Tibial artery (tissue), 4 donors: ENCODE data around the gene CMYA5.

Experiments used
- DNase-seq, 2 donors: peaks; one replicate each; pipeline ENCODE4 v3.0.0-alpha.2; 2019
- H3K27ac ChIP-seq, 2 donors: fragments of 200-600 bp; sonication (generic) in 1 of 2; 1 replicate in 1 of 2; 2 replicates in 1 of 2; pipeline ENCODE4 v1.5.1; 2018 to 2019; ENCODE audit warnings: mild to moderate bottlenecking in 1 of 2
- H3K27me3 ChIP-seq, 2 donors: fragments of 200-600 bp; sonication (generic) in 1 of 2; one replicate each; pipeline versions ENCODE4 v1.5.1 to v1.6.0; 2016 to 2019
- H3K36me3 ChIP-seq, 3 donors: fragments of 200-600 bp; sonication (generic) in 2 of 3; one replicate each; pipeline ENCODE4 v1.5.1; 2016 to 2019; ENCODE audit warnings: mild to moderate bottlenecking in 2 of 3
- H3K4me1 ChIP-seq, 4 donors: fragments of 200-600 bp; sonication (generic) in 2 of 4; 1 replicate in 3 of 4; 2 replicates in 1 of 4; pipeline ENCODE4 v1.5.1; 2016 to 2019
- H3K4me3 ChIP-seq, 2 donors: fragments of 200-600 bp; sonication (generic) in 1 of 2; 1 replicate in 1 of 2; 2 replicates in 1 of 2; pipeline ENCODE4 v1.5.1; 2018 to 2019; ENCODE audit warnings: mild to moderate bottlenecking in 2 of 2
- H3K9me3 ChIP-seq, 3 donors: fragments of 200-600 bp; sonication (generic) in 1 of 3; one replicate each; pipeline ENCODE4 v1.5.1; 2016 to 2019
- intact Hi-C: fragments of 100-400 bp; cut with DNase I; formaldehyde crosslinking; loops from one replicate; pipeline ENCODE4 v1.15.0; 2023; ENCODE audit warnings: low total_unique reads
- TF ChIP-seq, protein P1 (sequence below), 2 experiments: fragments of 200-600 bp in 1 of 2; fragments of 450-650 bp in 1 of 2; IDR thresholded peaks; one replicate each; pipeline ENCODE4 v1.5.1; 2017 to 2019; ENCODE audit warnings: antibody characterized with exemption in 2 of 2, mild to moderate bottlenecking in 1 of 2, moderate library complexity in 1 of 2

Gene CMYA5

GRCh38 chr5:79834098-79834753 lies 144.6 kb downstream of the CMYA5 start:
- Histone ChIP-seq H3K9me3 (no peaks in the 10 kb centered on the region), H3K27me3 (peaks cover 0 to 8% of the 10 kb centered on the region in 2 donors), H3K27ac (no peak overlapping the region), H3K36me3 (no peaks in the 10 kb centered on the region), H3K4me1 (no peaks in the 10 kb centered on the region), H3K4me3 (no peak overlapping the region)
- no peak for DNase-seq
- intact Hi-C loops = no loop called here
- TF ChIP-seq, protein P1, sequence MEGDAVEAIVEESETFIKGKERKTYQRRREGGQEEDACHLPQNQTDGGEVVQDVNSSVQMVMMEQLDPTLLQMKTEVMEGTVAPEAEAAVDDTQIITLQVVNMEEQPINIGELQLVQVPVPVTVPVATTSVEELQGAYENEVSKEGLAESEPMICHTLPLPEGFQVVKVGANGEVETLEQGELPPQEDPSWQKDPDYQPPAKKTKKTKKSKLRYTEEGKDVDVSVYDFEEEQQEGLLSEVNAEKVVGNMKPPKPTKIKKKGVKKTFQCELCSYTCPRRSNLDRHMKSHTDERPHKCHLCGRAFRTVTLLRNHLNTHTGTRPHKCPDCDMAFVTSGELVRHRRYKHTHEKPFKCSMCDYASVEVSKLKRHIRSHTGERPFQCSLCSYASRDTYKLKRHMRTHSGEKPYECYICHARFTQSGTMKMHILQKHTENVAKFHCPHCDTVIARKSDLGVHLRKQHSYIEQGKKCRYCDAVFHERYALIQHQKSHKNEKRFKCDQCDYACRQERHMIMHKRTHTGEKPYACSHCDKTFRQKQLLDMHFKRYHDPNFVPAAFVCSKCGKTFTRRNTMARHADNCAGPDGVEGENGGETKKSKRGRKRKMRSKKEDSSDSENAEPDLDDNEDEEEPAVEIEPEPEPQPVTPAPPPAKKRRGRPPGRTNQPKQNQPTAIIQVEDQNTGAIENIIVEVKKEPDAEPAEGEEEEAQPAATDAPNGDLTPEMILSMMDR (IDR thresholded peaks at IDR 0.05) = no peak

DNA sequence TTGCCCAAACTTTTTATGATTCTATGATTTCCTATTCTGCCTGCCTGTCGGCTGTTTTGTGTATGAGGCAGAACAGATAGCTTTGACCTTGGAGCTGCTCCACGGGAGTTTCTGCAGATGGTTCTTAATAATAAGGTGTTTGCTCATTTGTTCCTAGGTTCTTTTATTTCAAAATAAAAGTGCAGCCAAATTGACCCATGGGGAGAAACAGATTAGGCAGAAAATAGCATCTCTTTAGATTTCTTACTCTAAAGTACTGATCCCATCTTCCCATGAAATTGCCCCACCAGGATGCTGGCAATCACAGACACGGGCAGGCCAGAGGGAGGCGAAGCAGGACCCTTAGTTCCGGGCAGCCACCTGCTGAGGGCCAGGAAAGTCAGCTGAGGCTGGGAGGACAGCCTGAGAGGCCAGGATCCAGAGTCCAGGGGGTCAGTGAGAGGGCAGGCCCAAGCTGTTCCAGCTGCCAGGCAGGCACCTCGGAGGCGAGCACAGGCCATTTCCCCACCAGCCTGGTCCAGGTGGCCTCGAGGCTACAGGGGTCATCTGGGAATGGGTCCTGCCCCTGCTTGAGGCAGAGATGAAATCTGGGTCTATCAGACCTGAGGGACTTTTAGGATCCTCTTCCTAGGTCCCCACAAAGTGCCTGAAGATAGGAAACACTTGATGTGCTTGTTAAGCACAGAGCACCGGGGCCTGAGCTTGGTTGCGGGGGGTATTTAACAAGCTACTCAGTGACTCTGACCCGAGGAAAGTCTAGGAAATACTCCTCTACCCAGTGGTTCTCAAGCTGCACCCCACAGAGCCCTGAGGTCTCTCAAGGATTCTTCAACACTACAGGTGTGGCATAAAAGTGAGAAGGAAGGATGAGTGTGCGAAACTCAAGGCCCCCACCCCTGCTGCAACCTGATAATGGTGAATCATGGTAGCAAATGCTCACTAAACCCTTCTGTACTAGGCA lies 145.4 kb downstream of the CMYA5 start:
- Histone ChIP-seq H3K4me3 (no peak overlapping the region), H3K27ac (no peak overlapping the region), H3K27me3 (peaks cover 0 to 4% of the 10 kb centered on the region in 2 donors), H3K9me3 (no peaks in the 10 kb centered on the region), H3K36me3 (no peaks in the 10 kb centered on the region), H3K4me1 (no peaks in the 10 kb centered on the region)
- TF ChIP-seq, protein P1 (IDR thresholded peaks at IDR 0.05) = no peak
- no peak for DNase-seq
- intact Hi-C loops = no loop called here

- no peak overlapping the region for H3K4me3 ChIP-seq
- H3K36me3 ChIP-seq = no peaks in the 10 kb centered on the region
- intact Hi-C loops = no loop called here
- H3K9me3 ChIP-seq = no peaks in the 10 kb centered on the region
- TF ChIP-seq, protein P1 (IDR thresholded peaks at IDR 0.05) = no peak
- DNase-seq = no peak
- H3K4me1 ChIP-seq = no peaks in the 10 kb centered on the region
- no peak overlapping the region for H3K27ac ChIP-seq
- no peaks in the 10 kb centered on the region for H3K27me3 ChIP-seq
These were observed 148.3 kb downstream of the CMYA5 start for GRCh38 chr5:79837761-79838551.

- no peaks in the 10 kb centered on the region for H3K9me3 ChIP-seq
- DNase-seq = no peak
- TF ChIP-seq, protein P1 (IDR thresholded peaks at IDR 0.05) = no peak
- H3K4me3 ChIP-seq = no peak overlapping the region
- no peak overlapping the region for H3K27ac ChIP-seq
- intact Hi-C loops = no loop called here
- no peaks in the 10 kb centered on the region for H3K4me1 ChIP-seq
- H3K36me3 ChIP-seq = no peaks in the 10 kb centered on the region
- no peaks in the 10 kb centered on the region for H3K27me3 ChIP-seq
These were observed 150.7 kb downstream of the CMYA5 start for GRCh38 chr5:79840084-79840990.

GRCh38 chr5:79841172-79841571 lies 151.5 kb downstream of the CMYA5 start:
- TF ChIP-seq, protein P1 (IDR thresholded peaks at IDR 0.05) = no peak
- no peak for DNase-seq
- Histone ChIP-seq H3K27ac (no peak overlapping the region), H3K4me3 (no peak overlapping the region), H3K9me3 (no peaks in the 10 kb centered on the region), H3K27me3 (no peaks in the 10 kb centered on the region), H3K36me3 (no peaks in the 10 kb centered on the region), H3K4me1 (no peaks in the 10 kb centered on the region)
- intact Hi-C loops = no loop called here
